Measurements from ENCODE around the gene TIMP1. TPM values are rescaled to one million over a fixed set of nuclear protein-coding genes. Genes with fewer than 3 reads are reported as not detected.
A peak's percentile ranks its signal among the peaks of the same experiment; 100 is the strongest.

TIMP1 gene
- total RNA-seq, 3 donors from 2014 or later = 25.4 to 143 (median 96.9) TPM

GRCh38 chrX:47563801-47564315 is 18.4 kb upstream of the TIMP1 start:
- TF ChIP-seq CTCF (IDR thresholded peaks at IDR 0.05) = no peak
- Histone ChIP-seq H3K4me1 (ENCODE audit: low read depth) (peaks cover 6% of the 10 kb centered on the region), H3K4me3 (no peak overlapping the region), H3K36me3 (ENCODE audit: low read depth) (no peaks in the 10 kb centered on the region), H3K9me3 (no peaks in the 10 kb centered on the region)
- intact Hi-C loops (cut with DNase I, micrococcal nuclease) = no loop called here
- ATAC-seq = no peak
- DNase-seq = no peak

GRCh38 chrX:47564438-47565085 is 17.7 kb upstream of the TIMP1 start:
- Histone ChIP-seq H3K4me3 (no peak overlapping the region), H3K4me1 (ENCODE audit: low read depth) (peaks cover 6% of the 10 kb centered on the region), H3K9me3 (no peaks in the 10 kb centered on the region), H3K36me3 (ENCODE audit: low read depth) (no peaks in the 10 kb centered on the region)
- no peak for TF ChIP-seq CTCF (IDR thresholded peaks at IDR 0.05)
- no peak for ATAC-seq
- no peak for DNase-seq
- intact Hi-C loops (cut with DNase I, micrococcal nuclease) = no loop called here

GRCh38 chrX:47566841-47567240 is 15.4 kb upstream of the TIMP1 start:
- no peak for TF ChIP-seq CTCF (IDR thresholded peaks at IDR 0.05)
- H3K9me3 ChIP-seq = no peaks in the 10 kb centered on the region
- H3K36me3 ChIP-seq (ENCODE audit: low read depth) = no peaks in the 10 kb centered on the region
- no peak overlapping the region for H3K4me3 ChIP-seq
- ATAC-seq = no peak
- intact Hi-C loops (cut with DNase I, micrococcal nuclease) = no loop called here
- peaks cover 6% of the 10 kb centered on the region for H3K4me1 ChIP-seq (ENCODE audit: low read depth)
- no peak for DNase-seq

- no peaks in the 10 kb centered on the region for H3K4me1 ChIP-seq (ENCODE audit: low read depth)
- intact Hi-C loops (cut with DNase I, micrococcal nuclease) = no loop called here
- ATAC-seq (no peak), DNase-seq (peak in 1 of 3 donors; percentile 49)
- H3K36me3 ChIP-seq (ENCODE audit: low read depth) = no peaks in the 10 kb centered on the region
- H3K4me3 ChIP-seq = no peak overlapping the region
- TF ChIP-seq CTCF (IDR thresholded peaks at IDR 0.05) = no peak
- H3K9me3 ChIP-seq = no peaks in the 10 kb centered on the region
These were observed 13.5 kb upstream of the TIMP1 start for GRCh38 chrX:47568656-47569295.

GRCh38 chrX:47570794-47571193 is 11.4 kb upstream of the TIMP1 start:
- TF ChIP-seq CTCF (IDR thresholded peaks at IDR 0.05) = no peak
- DNase-seq (no peak), ATAC-seq (no peak)
- Histone ChIP-seq H3K4me3 (no peak overlapping the region), H3K9me3 (no peaks in the 10 kb centered on the region), H3K36me3 (ENCODE audit: low read depth) (no peaks in the 10 kb centered on the region), H3K4me1 (ENCODE audit: low read depth) (peaks cover 6% of the 10 kb centered on the region)
- intact Hi-C loops (cut with DNase I, micrococcal nuclease) = no loop called here
